ENCODE measurements around the gene ZDHHC14.
"Not testable (repeated sequence)": the region's sequence is repeated elsewhere in the genome, so short reads cannot be mapped to it uniquely, and the experiment has no call there.

ZDHHC14 gene

GRCh38 chr6:157379656-157380457 is 1.1 kb upstream of the ZDHHC14 start:
- FAIRE-seq (peak; percentile 98), DNase-seq (ENCODE audit: extremely low spot score, insufficient read length, low read depth) (peak; percentile 67)

DNA sequence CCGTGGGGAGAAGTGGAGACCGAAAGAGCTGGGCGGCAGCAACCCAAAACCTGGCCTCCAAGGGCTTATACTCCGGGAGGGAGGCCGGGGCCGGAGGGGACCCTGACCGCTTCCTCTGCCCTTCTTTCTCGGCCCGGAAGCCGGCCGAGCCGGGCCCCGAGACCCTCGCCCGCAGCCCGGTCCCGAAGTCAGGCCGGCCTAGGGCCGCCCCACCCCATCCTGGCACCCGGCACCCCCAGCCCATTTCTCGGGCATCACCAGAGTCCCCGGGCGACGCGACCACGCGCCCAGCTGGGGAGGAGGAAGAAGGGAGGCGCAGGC is 572 bp upstream of the ZDHHC14 start:
- FAIRE-seq = no peak

GRCh38 chr6:157381631-157382621 is 936 bp downstream of the ZDHHC14 start:
- DNase-seq (ENCODE audit: extremely low spot score, insufficient read length, low read depth) (peak; percentile 26), FAIRE-seq (no peak)

More for the DNA sequence above, 572 bp upstream of the ZDHHC14 start:
- DNase-seq (ENCODE audit: extremely low spot score, insufficient read length, low read depth) = no peak

DNA sequence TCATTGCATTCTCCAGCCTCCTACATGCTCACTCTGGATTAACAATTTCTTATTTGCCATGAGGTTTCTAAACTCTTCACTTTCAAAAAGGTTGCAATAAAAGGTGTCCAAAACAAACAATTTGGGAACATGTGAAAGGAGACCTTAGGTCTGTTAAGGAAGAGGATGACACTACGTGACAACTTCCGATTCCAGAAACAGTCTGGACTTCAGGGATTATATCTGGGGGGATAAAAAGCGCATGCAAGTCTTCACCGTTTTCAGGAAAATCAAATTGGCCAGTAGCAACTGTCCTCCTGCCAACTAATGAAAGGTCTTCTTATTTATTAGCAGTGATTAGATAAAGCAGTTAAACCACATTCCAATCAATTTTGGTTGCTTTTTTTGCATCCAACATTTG is 1.8 kb downstream of the ZDHHC14 start:
- FAIRE-seq = no peak

GRCh38 chr6:157383471-157383870 is 2.5 kb downstream of the ZDHHC14 start:
- no peak for DNase-seq (ENCODE audit: extremely low spot score, insufficient read length, low read depth)

More for the DNA sequence above, 1.8 kb downstream of the ZDHHC14 start:
- DNase-seq (ENCODE audit: extremely low spot score, insufficient read length, low read depth) = no peak

GRCh38 chr6:157384962-157385361 is 4.0 kb downstream of the ZDHHC14 start:
- FAIRE-seq; DNase-seq (ENCODE audit: extremely low spot score, insufficient read length, low read depth): not testable (repeated sequence)

More at GRCh38 chr6:157383471-157383870, 2.5 kb downstream of the ZDHHC14 start:
- FAIRE-seq = no peak

DNA sequence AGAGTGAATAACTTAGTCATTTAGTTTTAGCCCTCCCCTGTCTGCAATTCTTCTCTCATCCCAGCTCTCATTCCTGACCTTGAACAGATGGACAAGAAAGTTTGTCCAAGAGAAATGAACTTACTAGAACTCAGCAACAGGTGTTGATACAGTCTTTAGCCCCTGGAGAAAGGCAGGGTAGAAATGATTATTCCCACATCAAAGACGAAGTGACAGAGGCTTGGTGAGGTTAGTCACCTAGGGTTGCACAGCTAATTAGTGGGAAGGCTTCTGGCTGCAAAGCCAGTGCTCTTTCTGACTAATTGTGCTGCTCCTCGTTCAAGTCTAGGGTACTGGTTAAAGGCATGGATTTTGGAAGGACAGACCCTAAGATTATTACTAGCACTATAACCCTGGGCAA is 4.5 kb downstream of the ZDHHC14 start:
- FAIRE-seq (peak; percentile 45), DNase-seq (ENCODE audit: extremely low spot score, insufficient read length, low read depth) (no peak)

GRCh38 chr6:157386023-157386422 is 5.0 kb downstream of the ZDHHC14 start:
- DNase-seq (ENCODE audit: extremely low spot score, insufficient read length, low read depth) (no peak), FAIRE-seq (no peak)

DNA sequence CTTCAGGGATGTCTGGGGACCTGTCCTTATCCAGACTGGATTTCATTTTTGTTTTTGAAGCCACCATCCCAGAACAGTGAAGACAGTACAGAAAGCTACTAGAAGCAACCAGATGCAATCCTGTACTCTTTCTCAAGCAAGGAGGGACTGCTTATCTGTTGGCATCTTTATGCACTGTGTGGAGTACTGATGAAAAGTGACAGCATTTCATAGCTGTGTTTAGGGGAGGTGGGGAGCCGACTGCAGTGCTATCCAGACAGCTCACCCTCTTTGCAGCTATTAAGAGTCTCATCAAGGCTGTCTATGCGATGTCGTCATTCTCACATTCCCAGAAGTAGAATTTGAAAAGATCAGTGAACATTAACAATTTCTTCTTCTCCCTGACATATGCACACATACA is 5.5 kb downstream of the ZDHHC14 start:
- DNase-seq (ENCODE audit: extremely low spot score, insufficient read length, low read depth) = no peak

GRCh38 chr6:157388924-157389323 is 7.9 kb downstream of the ZDHHC14 start:
- FAIRE-seq = peak; percentile 5
- no peak for DNase-seq (ENCODE audit: extremely low spot score, insufficient read length, low read depth)

More for the DNA sequence above, 5.5 kb downstream of the ZDHHC14 start:
- no peak for FAIRE-seq

GRCh38 chr6:157390273-157391060 is 9.5 kb downstream of the ZDHHC14 start:
- DNase-seq (ENCODE audit: extremely low spot score, insufficient read length, low read depth) (no peak), FAIRE-seq (no peak)

DNA sequence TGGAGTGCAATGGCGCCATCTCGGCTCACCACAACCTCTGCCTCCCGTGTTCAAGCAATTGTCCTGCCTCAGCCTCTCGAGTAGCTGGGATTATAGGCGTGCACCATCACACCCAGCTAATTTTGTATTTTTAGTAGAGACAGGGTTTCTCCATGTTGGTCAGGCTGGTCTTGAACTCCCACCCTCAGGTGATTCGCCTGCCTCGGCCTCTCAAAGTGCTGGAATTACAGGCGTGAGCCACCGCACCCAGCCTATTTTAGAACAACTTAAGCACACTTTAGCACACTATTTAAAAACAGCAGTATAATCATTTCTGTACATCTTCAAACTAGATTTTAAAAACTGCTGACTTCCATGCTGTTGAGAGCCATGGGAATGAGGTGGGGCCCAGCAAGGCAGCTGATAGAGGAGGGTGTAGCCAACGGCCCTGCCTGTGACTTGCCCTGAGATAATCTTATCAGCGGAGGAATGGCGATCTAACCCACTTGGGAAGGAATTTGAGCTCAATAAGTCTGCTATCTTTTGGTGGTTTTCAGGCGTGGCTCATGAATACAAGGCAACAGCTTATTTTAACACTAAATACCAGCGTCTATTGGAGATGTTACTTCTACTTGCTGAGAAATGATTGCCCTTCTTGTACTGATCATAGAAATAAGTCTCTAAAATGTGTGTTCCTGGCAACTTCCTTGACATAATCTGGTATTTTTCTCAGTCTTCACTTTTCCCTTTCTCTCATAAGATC is 12.1 kb downstream of the ZDHHC14 start:
- FAIRE-seq (no peak), DNase-seq (ENCODE audit: extremely low spot score, insufficient read length, low read depth) (no peak)

DNA sequence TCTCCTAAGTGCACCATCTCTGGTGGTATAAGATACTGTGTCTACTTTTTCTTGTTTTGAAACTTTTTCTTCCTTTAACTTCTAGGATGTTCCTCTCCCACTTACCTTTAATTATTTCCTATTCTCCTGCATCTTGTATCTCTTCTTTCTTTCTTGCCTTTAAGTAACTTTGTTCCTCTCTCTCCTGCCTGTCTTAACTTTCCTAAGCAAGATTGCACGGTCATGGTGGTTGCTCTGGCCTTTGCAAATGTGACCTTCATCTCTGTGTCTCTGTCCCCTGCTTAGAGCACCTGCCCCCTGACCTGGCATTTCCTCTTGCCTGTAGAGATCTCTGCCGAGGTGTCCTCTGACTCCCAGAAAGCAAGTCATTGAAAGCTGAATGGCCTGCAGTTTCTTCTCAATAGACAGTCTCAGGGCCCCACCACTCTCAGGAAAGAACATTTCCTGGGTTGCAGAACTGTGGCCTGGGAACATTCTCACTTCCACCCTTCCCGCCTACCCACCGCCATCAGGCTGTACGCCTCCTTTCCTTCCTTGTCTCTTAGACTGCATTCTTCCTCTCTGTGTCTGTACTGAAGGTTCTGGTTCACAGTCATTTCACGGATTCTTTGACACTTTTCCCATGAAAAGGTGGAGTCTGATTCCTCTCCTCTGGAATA is 12.8 kb downstream of the ZDHHC14 start:
- peak; percentile 12 for FAIRE-seq
- no peak for DNase-seq (ENCODE audit: extremely low spot score, insufficient read length, low read depth)

GRCh38 chr6:157395199-157395598 is 14.2 kb downstream of the ZDHHC14 start:
- FAIRE-seq; DNase-seq (ENCODE audit: extremely low spot score, insufficient read length, low read depth): not testable (repeated sequence)

DNA sequence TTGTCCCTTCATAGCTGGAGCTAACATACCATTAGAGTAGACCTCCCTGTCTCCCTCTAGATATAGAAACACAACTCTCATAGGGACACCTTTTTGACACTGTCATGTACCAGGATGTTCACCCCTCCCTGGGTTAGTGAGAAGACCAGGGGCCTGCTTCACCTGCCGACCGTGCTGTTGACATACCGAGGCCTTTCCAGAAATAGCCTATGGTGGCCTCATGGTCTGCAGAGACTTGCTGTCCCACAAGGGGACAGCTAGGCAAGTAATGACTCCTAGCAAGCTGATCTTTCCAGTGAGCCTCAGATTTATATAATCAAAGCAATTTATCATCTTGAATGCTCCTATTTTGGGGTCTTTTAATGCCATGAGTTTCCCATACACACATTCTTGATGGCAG is 15.0 kb downstream of the ZDHHC14 start:
- FAIRE-seq (no peak), DNase-seq (ENCODE audit: extremely low spot score, insufficient read length, low read depth) (no peak)

DNA sequence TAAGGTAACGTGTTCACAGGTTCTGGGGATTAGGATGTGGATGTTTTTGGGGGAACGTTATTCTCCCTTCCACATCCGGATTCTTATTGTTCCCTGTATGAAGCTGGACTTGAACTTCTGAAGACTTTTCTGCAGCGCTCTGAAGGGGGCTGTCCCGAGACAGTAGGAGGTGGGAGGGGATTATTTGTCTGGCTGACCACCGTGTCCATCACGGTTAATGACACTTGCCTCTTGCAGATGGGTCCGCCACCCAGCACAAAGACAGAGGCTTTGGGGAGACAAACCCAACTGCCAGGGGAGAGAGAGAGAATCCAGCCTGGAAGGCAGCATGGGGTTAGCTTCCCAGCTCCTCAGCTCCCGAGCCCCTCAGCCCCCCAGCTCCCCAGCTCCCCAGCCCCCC is 16.7 kb downstream of the ZDHHC14 start:
- no peak for FAIRE-seq
- no peak for DNase-seq (ENCODE audit: extremely low spot score, insufficient read length, low read depth)

DNA sequence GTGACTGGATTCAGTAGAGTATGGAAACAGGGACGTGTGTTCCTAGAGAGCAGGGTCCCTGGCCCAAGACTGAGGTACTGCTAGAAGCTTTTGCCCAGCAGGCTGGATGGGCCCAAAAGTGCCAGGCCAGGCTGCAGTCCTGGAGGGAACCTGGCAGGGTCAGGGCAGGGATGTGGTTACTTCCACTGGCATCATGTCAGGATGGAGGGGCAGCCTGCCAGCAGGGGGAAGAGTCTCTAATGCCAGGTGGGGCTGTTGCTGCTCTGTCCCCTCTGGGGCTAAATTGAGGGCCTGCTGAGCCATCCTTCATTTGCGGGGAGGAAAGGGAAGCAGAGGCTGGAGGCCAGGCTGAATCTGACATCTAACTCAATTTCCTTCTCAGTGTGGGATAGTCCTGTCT is 17.2 kb downstream of the ZDHHC14 start:
- DNase-seq (ENCODE audit: extremely low spot score, insufficient read length, low read depth) (no peak), FAIRE-seq (no peak)

DNA sequence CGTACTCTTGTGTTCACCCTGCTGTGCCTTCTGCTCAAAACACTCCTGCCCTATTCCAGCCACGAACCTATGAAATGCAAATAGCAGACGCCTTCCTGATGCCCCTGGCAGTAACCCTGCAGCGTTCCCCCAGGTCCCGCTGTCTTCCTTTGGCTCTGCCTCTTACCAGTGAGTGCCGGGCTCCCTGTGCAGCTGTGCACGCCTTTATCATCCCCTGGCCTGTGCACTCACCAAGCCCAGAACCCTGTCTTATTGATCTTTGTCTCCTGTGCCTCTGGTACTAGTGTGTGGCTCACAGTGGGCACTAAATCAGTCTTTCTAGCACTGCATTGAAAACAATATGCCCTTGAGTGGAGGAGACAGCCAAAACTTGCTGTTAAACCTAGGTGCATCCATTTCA is 19.7 kb downstream of the ZDHHC14 start:
- FAIRE-seq (no peak), DNase-seq (ENCODE audit: extremely low spot score, insufficient read length, low read depth) (no peak)

Data from GM18507 (cell line).